Esophagus mucosa (tissue), 1 donor: ENCODE results near the gene SNAPC4. TPM values are rescaled to one million over a fixed set of nuclear protein-coding genes. Genes with fewer than 3 reads are reported as not detected.
"Not testable (repeated sequence)": the region's sequence is repeated elsewhere in the genome, so short reads cannot be mapped to it uniquely, and the experiment has no call there.

Experiments
- ATAC-seq: fragments of 200-7000 bp; cut with Tn5 transposase; one replicate; pipeline ENCODE4 v1.9.1; 2020
- total RNA-seq: library from RNA; stranded (reverse); gene quantifications from one replicate; pipeline ENCODE4 v1.2.4, GENCODE V29; 2023
- donor health status: DM: yes; HTN: yes; CAD: no.

SNAPC4 gene
- total RNA-seq, 1 donor from 2014 or later: 3.7 TPM

GRCh38 chr9:136433849-136434579, 34.0 kb upstream of the SNAPC4 start:
- no peak for ATAC-seq

- no peak for ATAC-seq
These were observed 33.2 kb upstream of the SNAPC4 start for GRCh38 chr9:136433043-136433715.

DNA sequence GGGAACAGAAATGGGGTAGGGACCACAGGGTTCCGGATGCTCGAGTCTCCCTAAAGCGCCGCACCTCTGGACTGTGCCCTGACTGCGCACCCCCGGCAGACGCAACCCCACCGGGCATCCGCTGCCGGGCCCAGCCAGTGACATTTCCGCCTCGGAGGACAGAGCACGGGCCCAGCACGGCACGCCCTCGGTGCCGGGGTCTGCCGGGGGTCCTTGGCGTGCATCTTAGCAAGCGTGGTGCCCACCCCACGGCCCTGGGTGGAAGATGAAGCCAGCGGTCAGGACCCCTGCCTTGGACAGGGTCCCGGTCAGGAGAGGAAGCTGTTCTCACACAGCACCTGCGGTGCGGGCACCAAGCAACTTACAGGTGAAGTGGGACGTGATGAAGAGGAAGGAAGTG, 32.6 kb upstream of the SNAPC4 start:
- ATAC-seq: no peak

GRCh38 chr9:136431782-136432350, 31.9 kb upstream of the SNAPC4 start:
- no peak for ATAC-seq

GRCh38 chr9:136430588-136431234, 30.7 kb upstream of the SNAPC4 start:
- no peak for ATAC-seq

DNA sequence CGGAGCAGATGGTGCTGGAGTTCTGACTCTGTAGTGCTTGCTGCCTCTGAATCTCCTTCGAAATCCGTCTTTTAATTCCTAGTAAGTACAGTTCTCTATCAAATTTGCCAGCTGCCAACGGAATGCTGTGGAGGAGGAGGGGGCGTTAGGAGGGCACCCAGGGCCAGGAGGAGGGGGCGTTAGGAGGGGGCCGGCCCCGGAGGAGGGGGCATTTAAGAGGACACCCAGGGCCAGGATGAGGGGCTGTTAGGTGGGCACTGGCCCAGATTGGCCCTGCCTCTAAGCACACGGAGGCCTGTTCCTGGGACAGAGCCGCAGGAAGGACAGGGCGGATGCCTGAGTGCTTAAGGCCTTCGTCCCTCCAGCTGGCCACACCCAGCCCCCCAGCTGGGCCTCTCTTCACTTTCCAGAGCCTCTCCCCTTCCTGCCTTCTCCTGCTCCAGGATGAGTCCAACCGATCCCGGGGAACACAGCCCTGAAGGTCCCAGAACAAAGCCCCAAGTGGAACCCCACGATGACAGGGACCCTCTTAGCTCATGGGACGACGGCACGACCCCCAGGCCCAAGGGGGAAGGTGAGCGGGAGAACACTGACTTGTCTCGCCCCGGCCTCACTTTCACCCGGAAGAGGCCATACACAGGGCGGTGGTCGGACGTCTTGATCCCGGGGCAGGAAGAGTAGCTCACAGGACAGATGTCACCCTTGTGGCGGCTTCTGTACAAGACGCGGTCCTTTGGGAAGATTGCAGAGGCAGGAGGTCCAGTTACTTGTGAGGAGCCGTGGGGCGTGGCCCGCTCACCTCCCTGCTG, 29.9 kb upstream of the SNAPC4 start:
- ATAC-seq: no peak

DNA sequence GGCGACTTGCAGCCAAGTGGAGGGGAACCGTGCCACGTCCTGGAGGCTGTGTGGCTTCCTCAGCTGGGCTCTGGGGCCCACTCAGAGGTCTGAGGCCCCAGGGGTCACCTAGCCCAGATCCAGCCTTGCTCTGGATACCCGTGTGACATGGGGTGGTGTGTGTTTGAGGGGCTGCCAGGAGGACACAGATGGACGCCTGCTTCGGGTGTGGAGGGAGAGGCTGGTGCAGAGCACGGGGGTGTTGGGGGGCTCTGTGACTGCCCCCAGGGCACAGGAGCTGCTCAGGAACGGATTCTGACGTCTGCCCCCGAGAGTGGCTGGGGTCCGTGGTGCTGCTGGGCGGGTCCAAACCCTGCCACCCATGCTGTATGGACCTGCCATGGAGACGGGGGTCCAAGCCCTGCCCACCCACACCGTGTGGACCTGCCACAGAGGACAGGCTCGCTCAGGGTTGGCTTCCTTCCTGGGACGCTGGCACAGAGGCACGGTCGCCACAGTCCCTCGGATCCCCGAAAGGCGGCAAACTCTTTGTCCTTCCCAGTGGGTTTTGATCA, 29.2 kb upstream of the SNAPC4 start:
- ATAC-seq: peak; percentile 13

- no peak for ATAC-seq
These were observed 26.8 kb upstream of the SNAPC4 start for GRCh38 chr9:136426787-136427186.

GRCh38 chr9:136425367-136425766, 25.4 kb upstream of the SNAPC4 start:
- ATAC-seq: not testable (repeated sequence)

- ATAC-seq: no peak
These were observed 24.9 kb upstream of the SNAPC4 start for GRCh38 chr9:136424750-136425362.

GRCh38 chr9:136423432-136424146, 23.6 kb upstream of the SNAPC4 start:
- ATAC-seq: peak; percentile 21

DNA sequence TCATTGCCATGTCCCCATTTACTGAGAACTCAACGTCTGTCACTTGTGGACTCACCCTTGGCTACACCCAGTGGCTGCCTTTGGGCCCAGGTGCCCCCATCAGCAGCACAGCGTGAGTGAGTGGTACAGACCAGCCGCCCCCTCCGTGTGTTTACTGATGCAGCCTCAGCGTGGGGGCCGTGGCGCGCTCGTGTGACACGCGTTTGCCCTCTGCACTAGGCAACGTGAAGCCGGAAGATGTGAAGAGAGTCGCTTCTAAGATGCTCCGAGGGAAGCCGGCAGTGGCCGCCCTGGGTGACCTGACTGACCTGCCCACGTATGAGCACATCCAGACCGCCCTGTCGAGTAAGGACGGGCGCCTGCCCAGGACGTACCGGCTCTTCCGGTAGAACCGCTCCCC, 22.9 kb upstream of the SNAPC4 start:
- peak; percentile 36 for ATAC-seq

GRCh38 chr9:136421791-136422190, 21.8 kb upstream of the SNAPC4 start:
- no peak for ATAC-seq

DNA sequence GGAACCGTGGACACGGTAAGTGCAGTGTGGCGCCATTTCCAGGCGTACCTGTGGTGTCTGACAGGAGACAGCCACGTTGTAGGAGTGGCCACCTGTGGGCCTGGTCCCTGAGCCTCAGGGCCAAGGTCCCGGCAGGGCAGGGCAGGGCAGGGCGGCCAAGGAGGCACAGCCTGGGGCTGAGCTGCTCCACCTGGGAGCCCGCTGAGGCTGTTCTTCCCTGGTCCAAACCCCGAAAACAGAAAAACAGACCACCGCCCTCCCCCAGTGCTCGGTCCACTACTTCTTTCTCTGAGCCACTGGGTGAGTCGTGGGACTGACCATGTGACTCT, 19.1 kb upstream of the SNAPC4 start:
- ATAC-seq: no peak

- ATAC-seq: no peak
These were observed 18.5 kb upstream of the SNAPC4 start for GRCh38 chr9:136418182-136419091.

DNA sequence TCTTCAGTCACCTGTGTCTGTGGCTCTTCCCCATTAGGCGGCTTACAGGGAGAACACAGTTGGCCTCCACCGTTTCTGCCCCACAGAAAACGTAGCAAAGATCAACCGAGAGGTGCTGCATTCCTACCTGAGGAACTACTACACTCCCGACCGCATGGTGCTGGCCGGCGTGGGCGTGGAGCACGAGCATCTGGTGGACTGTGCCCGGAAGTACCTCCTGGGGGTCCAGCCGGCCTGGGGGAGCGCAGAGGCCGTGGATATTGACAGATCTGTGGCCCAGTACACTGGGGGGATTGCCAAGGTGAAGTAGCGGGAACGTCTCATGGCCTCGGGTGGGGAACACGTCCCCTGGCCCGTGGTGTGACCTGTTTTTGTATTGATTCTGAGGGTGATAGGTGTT, 16.9 kb upstream of the SNAPC4 start:
- ATAC-seq: no peak

DNA sequence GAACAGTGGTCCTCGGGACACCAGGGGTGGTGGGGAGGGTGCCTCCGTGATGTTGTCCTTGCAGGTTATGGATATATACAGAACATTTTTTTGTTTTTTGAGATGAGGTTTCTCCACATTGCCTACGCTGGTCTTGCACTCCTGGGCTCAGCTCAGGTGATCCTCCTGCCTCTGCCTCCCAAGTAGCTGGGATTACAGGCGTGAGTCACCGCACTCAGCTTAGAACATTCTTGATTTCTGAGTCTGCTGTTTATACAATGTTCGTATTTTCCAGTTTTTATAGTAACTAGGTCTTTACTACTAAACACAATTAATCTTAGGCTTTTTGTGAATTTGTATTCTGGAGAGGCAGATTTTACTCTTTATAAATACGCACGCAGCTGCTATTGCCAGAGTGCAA, 16.5 kb upstream of the SNAPC4 start:
- no peak for ATAC-seq

- ATAC-seq: no peak
These were observed 13.0 kb upstream of the SNAPC4 start for GRCh38 chr9:136412962-136413361.

GRCh38 chr9:136411378-136411777, 11.4 kb upstream of the SNAPC4 start:
- ATAC-seq: no peak
